Activated naive CD4-positive, alpha-beta T cell treated with anti-CD3 and anti-CD28 coated beads, Interleukin-2, amount 10 ng/mL, durations not matched to agents 7 days and 5 days (primary cell): ENCODE data around the gene RNF6.

Experiments used
- CTCF ChIA-PET: fragments of 350-600 bp; sonication (Branson Sonifier 250); formaldehyde crosslinking; loops from one replicate; lab custom pipeline; 2021; ENCODE audit warnings: antibody characterized with exemption; lab: Charles Lee
- DNase-seq: peaks from one replicate; pipeline ENCODE4 v3.0.0-alpha.2; 2020
- H3K27ac Mint-ChIP-seq: one replicate; pipeline ENCODE4 v1.8.0; 2021; ENCODE audit warnings: mild to moderate bottlenecking, moderate library complexity, mixed read lengths
- H3K27me3 Mint-ChIP-seq: one replicate; pipeline ENCODE4 v1.8.0; 2021; ENCODE audit warnings: mild to moderate bottlenecking, mixed read lengths
- H3K36me3 Mint-ChIP-seq: one replicate; pipeline ENCODE4 v1.8.0; 2021; ENCODE audit warnings: mixed read lengths
- H3K4me1 Mint-ChIP-seq: one replicate; pipeline ENCODE4 v1.8.0; 2021; ENCODE audit warnings: mixed read lengths
- H3K4me3 Mint-ChIP-seq: one replicate; pipeline ENCODE4 v1.8.0; 2021; ENCODE audit warnings: mild to moderate bottlenecking, moderate library complexity, mixed read lengths
- H3K9me3 Mint-ChIP-seq: one replicate; pipeline ENCODE4 v1.8.0; 2021; ENCODE audit warnings: mixed read lengths

RNF6 gene

GRCh38 chr13:26247011-26247410 lies 24.9 kb upstream of the RNF6 start:
- Mint-ChIP-seq H3K9me3 (peaks cover 3% of the 10 kb centered on the region), H3K36me3 (no peaks in the 10 kb centered on the region), H3K27me3 (peaks cover 7% of the 10 kb centered on the region), H3K27ac (no peak overlapping the region), H3K4me1 (no peaks in the 10 kb centered on the region), H3K4me3 (no peak overlapping the region)
- no peak for DNase-seq
- CTCF ChIA-PET = interaction anchor here (1.8 kb wide), 1 partner anchor 11 kb away, joined by 6 read pairs; no protein-coding TSS in a partner anchor

DNA sequence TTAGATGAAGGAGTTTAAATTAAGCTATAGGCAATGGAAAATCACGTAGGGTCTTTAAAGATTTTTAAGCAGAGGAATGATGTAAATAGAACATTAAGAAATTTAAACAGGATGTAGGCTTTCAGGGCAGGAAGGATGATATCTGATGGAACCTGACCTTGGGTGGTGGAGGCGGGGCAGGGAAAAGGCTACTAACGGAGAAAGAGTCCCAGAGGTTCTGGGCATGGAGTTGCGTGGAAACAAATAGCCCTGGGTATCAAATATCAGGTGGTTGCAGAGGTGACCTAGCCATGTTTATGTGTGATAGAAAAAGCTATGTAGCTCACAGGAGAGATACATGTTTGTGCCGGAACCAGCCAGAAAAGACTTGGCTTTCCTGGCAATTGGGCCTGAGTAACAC lies 24.0 kb upstream of the RNF6 start:
- no peaks in the 10 kb centered on the region for H3K4me1 Mint-ChIP-seq
- peaks cover 4% of the 10 kb centered on the region for H3K27me3 Mint-ChIP-seq
- no peak overlapping the region for H3K4me3 Mint-ChIP-seq
- no peak overlapping the region for H3K27ac Mint-ChIP-seq
- no peak for DNase-seq
- no peaks in the 10 kb centered on the region for H3K36me3 Mint-ChIP-seq
- CTCF ChIA-PET = interaction anchor here (1.8 kb wide), 1 partner anchor 10 kb away, joined by 6 read pairs; no protein-coding TSS in a partner anchor
- peaks cover 4% of the 10 kb centered on the region for H3K9me3 Mint-ChIP-seq

GRCh38 chr13:26236296-26236695 lies 14.2 kb upstream of the RNF6 start:
- Mint-ChIP-seq H3K9me3 (no peaks in the 10 kb centered on the region), H3K4me3 (no peak overlapping the region), H3K27ac (no peak overlapping the region), H3K27me3 (peaks cover 12% of the 10 kb centered on the region), H3K4me1 (no peaks in the 10 kb centered on the region), H3K36me3 (no peaks in the 10 kb centered on the region)
- CTCF ChIA-PET = interaction anchor here (1.8 kb wide), 1 partner anchor 10 kb away, joined by 6 read pairs; no protein-coding TSS in a partner anchor
- no peak for DNase-seq

DNA sequence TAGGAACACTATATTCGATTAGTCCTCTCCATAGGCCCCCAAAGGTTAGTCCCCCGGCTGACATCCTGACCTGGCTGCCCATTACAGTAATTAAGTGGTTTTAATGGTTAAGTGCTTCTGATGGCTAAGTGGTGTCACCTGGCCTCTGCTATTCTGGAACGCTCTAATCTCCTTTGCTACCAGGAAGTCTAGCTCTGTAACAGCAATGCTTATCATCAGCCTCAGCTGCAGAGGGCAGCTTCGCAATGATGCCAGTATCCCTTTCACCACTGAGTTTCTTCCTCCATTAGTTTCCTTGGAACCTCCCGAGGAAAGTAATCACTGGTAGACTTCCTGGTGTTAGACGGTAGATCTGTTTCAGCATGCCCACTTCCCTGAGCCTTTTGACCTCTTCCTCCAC lies 8.6 kb upstream of the RNF6 start:
- H3K27me3 Mint-ChIP-seq = peaks cover 18% of the 10 kb centered on the region
- H3K4me1 Mint-ChIP-seq = no peaks in the 10 kb centered on the region
- H3K9me3 Mint-ChIP-seq = no peaks in the 10 kb centered on the region
- CTCF ChIA-PET = no interaction called here
- DNase-seq = no peak
- H3K4me3 Mint-ChIP-seq = no peak overlapping the region
- H3K27ac Mint-ChIP-seq = no peak overlapping the region
- no peaks in the 10 kb centered on the region for H3K36me3 Mint-ChIP-seq

- H3K4me3 Mint-ChIP-seq = no peak overlapping the region
- CTCF ChIA-PET = no interaction called here
- H3K27ac Mint-ChIP-seq = no peak overlapping the region
- H3K4me1 Mint-ChIP-seq = no peaks in the 10 kb centered on the region
- H3K36me3 Mint-ChIP-seq = no peaks in the 10 kb centered on the region
- H3K27me3 Mint-ChIP-seq = peaks cover 13% of the 10 kb centered on the region
- no peak for DNase-seq
- H3K9me3 Mint-ChIP-seq = no peaks in the 10 kb centered on the region
Observed at GRCh38 chr13:26229080-26229615, 7.0 kb upstream of the RNF6 start.

- H3K27ac Mint-ChIP-seq = no peak overlapping the region
- no peak overlapping the region for H3K4me3 Mint-ChIP-seq
- DNase-seq = no peak
- peaks cover 13% of the 10 kb centered on the region for H3K27me3 Mint-ChIP-seq
- H3K36me3 Mint-ChIP-seq = no peaks in the 10 kb centered on the region
- H3K9me3 Mint-ChIP-seq = no peaks in the 10 kb centered on the region
- H3K4me1 Mint-ChIP-seq = peaks cover 5% of the 10 kb centered on the region
- CTCF ChIA-PET = no interaction called here
Observed at GRCh38 chr13:26228096-26228495, 6.0 kb upstream of the RNF6 start.

GRCh38 chr13:26227166-26227971 lies 5.3 kb upstream of the RNF6 start:
- Mint-ChIP-seq H3K36me3 (no peaks in the 10 kb centered on the region), H3K4me1 (peaks cover 12% of the 10 kb centered on the region), H3K4me3 (no peak overlapping the region), H3K27me3 (peaks cover 13% of the 10 kb centered on the region), H3K9me3 (no peaks in the 10 kb centered on the region), H3K27ac (no peak overlapping the region)
- CTCF ChIA-PET = interaction anchor here (1.6 kb wide), 1 partner anchor 42 kb away, joined by 4 read pairs; no protein-coding TSS in a partner anchor
- no peak for DNase-seq

DNA sequence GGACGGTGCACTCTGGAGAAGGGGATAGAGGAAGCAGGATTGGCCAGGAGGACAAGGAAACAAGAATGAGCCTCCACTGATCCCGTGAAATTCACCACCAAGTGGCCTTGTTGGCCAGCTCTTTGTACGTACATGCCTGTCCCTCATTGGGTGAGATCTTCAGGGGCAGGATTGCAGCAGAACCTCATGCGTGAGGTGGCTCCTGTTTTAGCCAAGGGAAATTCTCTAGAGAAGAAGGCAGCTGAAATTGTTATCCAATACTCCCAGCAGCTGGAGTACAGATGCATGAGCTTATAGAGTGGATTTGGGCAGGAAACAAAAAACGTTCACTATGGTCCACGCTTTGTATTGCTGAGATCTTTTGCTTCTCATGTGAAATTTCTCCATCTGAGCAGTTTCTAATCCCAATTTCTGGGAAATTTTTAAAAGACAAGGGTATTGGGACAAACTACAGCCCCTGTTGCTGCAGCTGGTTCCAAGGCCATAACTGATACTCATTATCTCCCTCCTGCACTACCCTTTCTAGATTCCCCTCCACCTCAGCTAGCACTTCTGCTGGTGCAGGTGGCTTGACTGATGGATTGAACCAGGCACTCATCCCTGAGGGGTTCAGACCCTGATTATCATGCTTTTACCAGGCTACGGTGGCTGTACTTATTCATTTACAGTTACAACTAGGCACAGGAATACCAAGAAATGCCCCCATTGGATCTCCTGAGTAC lies 3.9 kb upstream of the RNF6 start:
- Mint-ChIP-seq H3K27me3 (peaks cover 13% of the 10 kb centered on the region), H3K9me3 (no peaks in the 10 kb centered on the region), H3K27ac (no peak overlapping the region), H3K36me3 (peaks cover 6% of the 10 kb centered on the region), H3K4me3 (no peak overlapping the region), H3K4me1 (peaks cover 20% of the 10 kb centered on the region)
- CTCF ChIA-PET = interaction anchor here (1.6 kb wide), 1 partner anchor 41 kb away, joined by 4 read pairs; no protein-coding TSS in a partner anchor
- DNase-seq = no peak

DNA sequence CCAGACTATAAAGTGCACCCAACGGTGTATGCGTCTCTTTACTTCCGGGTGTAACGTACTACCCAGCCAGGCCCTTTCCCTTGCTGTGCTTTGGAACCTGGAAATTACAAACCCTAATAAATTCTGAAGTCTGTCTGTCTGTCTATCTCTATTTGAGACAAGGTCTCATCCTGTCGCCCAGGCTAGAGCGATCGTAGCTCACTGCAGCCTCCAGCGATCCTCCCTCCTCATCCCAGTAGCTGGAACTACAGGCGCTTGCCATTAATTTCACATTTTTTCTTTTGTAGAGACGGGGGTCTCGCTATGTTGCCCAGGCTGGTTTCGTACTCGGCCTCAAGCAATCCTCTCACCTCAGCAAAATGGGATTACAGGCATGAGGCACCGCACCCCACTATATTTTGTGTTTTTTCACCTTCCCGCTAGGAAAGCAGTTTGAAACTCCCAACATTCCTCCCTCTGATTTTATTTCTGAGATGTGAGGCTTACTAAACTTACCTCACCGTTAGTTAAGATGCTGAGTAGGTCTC lies 469 bp upstream of the RNF6 start:
- H3K36me3 Mint-ChIP-seq = peaks cover 23% of the 10 kb centered on the region
- CTCF ChIA-PET = interaction anchor here (3.1 kb wide), 1 partner anchor 37 kb away, joined by 19 read pairs; no protein-coding TSS in a partner anchor

DNA sequence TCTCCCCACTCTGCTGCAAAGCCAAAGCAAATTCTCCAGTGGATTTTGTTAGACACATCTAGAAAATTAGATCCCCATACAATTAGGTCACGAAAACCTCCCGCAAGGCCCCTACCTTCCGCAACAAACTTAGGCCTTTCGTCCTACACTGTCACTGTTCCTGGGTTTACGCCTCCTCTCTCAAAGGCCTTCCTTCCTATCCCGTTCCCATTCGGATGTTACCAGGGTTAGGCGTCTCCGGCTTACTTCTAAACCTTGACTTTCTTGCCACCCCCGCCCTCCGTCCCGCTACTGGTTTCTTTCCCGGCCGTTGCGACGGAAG lies 754 bp downstream of the RNF6 start:
- H3K27ac Mint-ChIP-seq = peak overlapping the region; percentile 100
- no peaks in the 10 kb centered on the region for H3K9me3 Mint-ChIP-seq
- CTCF ChIA-PET = interaction anchor here (1.2 to 3.1 kb wide), 2 partner anchors 11 to 36 kb away, joined by 3 to 19 read pairs; no protein-coding TSS in a partner anchor
- peaks cover 7% of the 10 kb centered on the region for H3K27me3 Mint-ChIP-seq
- H3K4me3 Mint-ChIP-seq = peak overlapping the region; percentile 93
- peaks cover 30% of the 10 kb centered on the region for H3K36me3 Mint-ChIP-seq
- H3K4me1 Mint-ChIP-seq = peaks cover 37% of the 10 kb centered on the region
- DNase-seq = no peak

More for the DNA sequence above, 469 bp upstream of the RNF6 start:
- DNase-seq = no peak
- H3K9me3 Mint-ChIP-seq = no peaks in the 10 kb centered on the region
- peak overlapping the region; percentile 100 for H3K27ac Mint-ChIP-seq
- peaks cover 13% of the 10 kb centered on the region for H3K27me3 Mint-ChIP-seq
- peak overlapping the region; percentile 93 for H3K4me3 Mint-ChIP-seq
- peaks cover 37% of the 10 kb centered on the region for H3K4me1 Mint-ChIP-seq

DNA sequence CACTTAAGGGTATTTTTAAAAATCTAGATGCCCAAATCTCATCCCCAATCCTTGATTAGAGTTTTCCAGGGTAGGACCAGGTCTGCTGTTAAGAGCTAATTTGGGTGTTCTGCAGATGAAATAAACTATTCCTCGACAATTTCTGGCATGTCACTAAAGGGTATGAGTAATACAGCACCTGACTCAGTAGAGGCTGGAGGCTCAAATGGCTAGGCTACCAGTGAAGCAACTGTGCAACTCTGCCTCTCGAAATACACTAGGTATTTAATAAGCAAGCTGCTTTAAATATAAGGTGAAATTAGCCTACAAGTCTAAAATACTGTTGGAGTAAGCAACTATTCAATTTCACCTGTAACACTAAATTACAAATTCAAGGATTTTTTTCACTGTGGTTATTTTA lies 1.5 kb downstream of the RNF6 start:
- Mint-ChIP-seq H3K27ac (no peak overlapping the region), H3K9me3 (no peaks in the 10 kb centered on the region), H3K36me3 (peaks cover 30% of the 10 kb centered on the region), H3K27me3 (no peaks in the 10 kb centered on the region), H3K4me3 (peak overlapping the region; percentile 93), H3K4me1 (peaks cover 37% of the 10 kb centered on the region)
- CTCF ChIA-PET = interaction anchor here (1.2 to 3.1 kb wide), 2 partner anchors 10 to 35 kb away, joined by 3 to 19 read pairs; no protein-coding TSS in a partner anchor
- DNase-seq = no peak

GRCh38 chr13:26219726-26220125 lies 2.4 kb downstream of the RNF6 start:
- Mint-ChIP-seq H3K9me3 (no peaks in the 10 kb centered on the region), H3K4me3 (no peak overlapping the region), H3K36me3 (peaks cover 37% of the 10 kb centered on the region), H3K27ac (no peak overlapping the region), H3K4me1 (peaks cover 37% of the 10 kb centered on the region), H3K27me3 (no peaks in the 10 kb centered on the region)
- CTCF ChIA-PET = no interaction called here
- no peak for DNase-seq

GRCh38 chr13:26216042-26216441 lies 6.1 kb downstream of the RNF6 start:
- no peak overlapping the region for H3K4me3 Mint-ChIP-seq
- H3K27ac Mint-ChIP-seq = no peak overlapping the region
- peaks cover 16% of the 10 kb centered on the region for H3K4me1 Mint-ChIP-seq
- no peaks in the 10 kb centered on the region for H3K27me3 Mint-ChIP-seq
- DNase-seq = no peak
- H3K36me3 Mint-ChIP-seq = peaks cover 49% of the 10 kb centered on the region
- H3K9me3 Mint-ChIP-seq = no peaks in the 10 kb centered on the region
- CTCF ChIA-PET = interaction anchor here (2.4 kb wide), 1 partner anchor 30 kb away, joined by 9 read pairs; no protein-coding TSS in a partner anchor

- Mint-ChIP-seq H3K36me3 (peaks cover 53% of the 10 kb centered on the region), H3K27me3 (no peaks in the 10 kb centered on the region), H3K9me3 (no peaks in the 10 kb centered on the region), H3K4me1 (no peaks in the 10 kb centered on the region), H3K27ac (no peak overlapping the region), H3K4me3 (no peak overlapping the region)
- CTCF ChIA-PET = no interaction called here
- no peak for DNase-seq
Observed at GRCh38 chr13:26213982-26214381, 8.1 kb downstream of the RNF6 start.
